Right lobe of liver (tissue), 6 donors: ENCODE measurements around the gene MTREX. TPM values are rescaled to one million over a fixed set of nuclear protein-coding genes. Genes with fewer than 3 reads are reported as not detected.
A peak's percentile ranks its signal among the peaks of the same experiment; 100 is the strongest.
"Not testable (repeated sequence)": the region's sequence is repeated elsewhere in the genome, so short reads cannot be mapped to it uniquely, and the experiment has no call there.

Source experiments
- ATAC-seq, 4 donors: fragments of 200-7000 bp; cut with Tn5 transposase; one replicate each; pipeline ENCODE4 v1.9.1; 2020; ENCODE audit warnings: mild to moderate bottlenecking in 4 of 4, moderate library complexity in 4 of 4
- DNase-seq, 3 donors: peaks; one replicate each; pipeline ENCODE4 v3.0.0-alpha.2; 2020
- H3K27ac ChIP-seq, 3 donors: fragments of 200-600 bp; one replicate each; pipeline ENCODE4 v1.8.0; 2022
- H3K27me3 ChIP-seq, 2 donors: fragments of 200-600 bp; one replicate each; pipeline ENCODE4 v1.8.0; 2022
- H3K36me3 ChIP-seq, 4 donors: fragments of 200-600 bp; sonication (generic) in 1 of 4; one replicate each; pipeline versions ENCODE4 v1.5.1 to v1.8.0; 2017 to 2022; ENCODE audit warnings: control low read depth in 1 of 4
- H3K4me1 ChIP-seq, 4 donors: fragments of 200-600 bp; sonication (generic) in 1 of 4; one replicate each; pipeline versions ENCODE4 v1.5.1 to v1.8.0; 2017 to 2022; ENCODE audit warnings: control low read depth in 1 of 4
- H3K4me3 ChIP-seq, 3 donors: fragments of 200-600 bp; one replicate each; pipeline ENCODE4 v1.8.0; 2022
- H3K9me3 ChIP-seq, 4 donors: fragments of 200-600 bp; sonication (generic) in 1 of 4; one replicate each; pipeline versions ENCODE4 v1.5.1 to v1.8.0; 2017 to 2022; ENCODE audit warnings: control low read depth in 1 of 4
- POLR2A ChIP-seq: fragments of 450-650 bp; IDR thresholded peaks from one replicate; pipeline ENCODE4 v1.6.1; 2017; ENCODE audit warnings: antibody characterized with exemption, mild to moderate bottlenecking
- WGBS: methylation state at CpG from one replicate; pipeline ENCODE4 v1.1.6; 2018; ENCODE audit warnings: low coverage, low lambda C conversion rate; ENCODE audit not compliant: insufficient coverage; ENCODE audit errors: missing lambda C conversion rate; 5-methylcytosine and 5-hydroxymethylcytosine counted together
- intact Hi-C, 2 donors: fragments of 100-400 bp; cut with DNase I; formaldehyde crosslinking; loops; one replicate each; pipeline versions ENCODE4 v1.11.2 to v1.14.1; 2022
- total RNA-seq, 6 experiments: library from RNA; depleted of rRNA in 2 of 6; stranded (reverse); fragments of >200 nt in 2 of 6; fragmentation: NEBNext Ultra II Directional in 3 of 6; extraction: Animal tissue kit (Norgen Biotek cat#: 25700) in 3 of 6; gene quantifications; one replicate each; pipeline versions ENCODE4 v1.1.0 to v1.2.4, GENCODE V29; 2016 to 2023
- TF ChIP-seq, protein P1 (sequence below), 4 donors: fragments of 200-600 bp in 3 of 4; fragments of 450-650 bp in 1 of 4; IDR thresholded peaks; one replicate each; pipeline versions ENCODE4 v1.5.1 to v1.8.0; 2016 to 2022; ENCODE audit warnings: antibody characterized with exemption in 4 of 4, mild to moderate bottlenecking in 2 of 4
- donor health status: DM: no; HTN: yes; CAD: no.
- donor health status: DM: no; HTN: no; CAD: no.
- donor health status: DM: no; HTN: no; CAD: no.
- donor health status: DM: no; HTN: yes; CAD: no.
- donor health status: DM: no; HTN: yes; CAD: no.

MTREX gene
- total RNA-seq, 6 experiments from 2014 or later = 24.7 to 42.4 (median 31.9) TPM

DNA sequence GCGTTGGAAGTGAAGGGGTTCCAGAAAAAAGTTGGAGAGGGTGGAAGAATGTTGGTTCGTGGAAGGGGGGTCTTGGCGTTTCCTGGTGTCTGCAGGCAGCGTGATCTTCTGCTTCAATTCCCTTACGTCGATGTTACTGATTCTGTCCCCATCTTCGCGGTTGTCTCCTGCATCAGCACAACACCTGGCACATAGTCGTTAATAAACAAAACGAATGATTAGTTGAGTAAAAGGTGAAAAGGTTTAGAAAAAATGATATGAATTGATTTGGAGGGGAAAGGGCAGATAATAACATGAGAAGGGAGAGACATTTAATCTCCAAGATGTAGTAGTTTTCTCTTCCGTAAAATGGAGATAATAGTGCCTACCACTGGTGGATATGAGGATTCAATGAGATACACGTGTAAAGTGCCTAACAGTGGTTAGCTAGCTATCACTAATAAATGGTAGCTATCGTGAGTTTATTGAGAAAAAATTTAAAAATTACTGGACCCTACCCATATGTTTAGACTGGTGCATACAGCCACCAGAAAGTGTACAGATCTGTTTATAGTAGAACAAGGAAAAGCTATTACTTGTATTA is 556 bp downstream of the MTREX start:
- Histone ChIP-seq H3K4me3 (peak overlapping the region; percentile 86 to 89 (median 88)), H3K27me3 (no peaks in the 10 kb centered on the region), H3K9me3 (no peaks in the 10 kb centered on the region), H3K27ac (peak overlapping the region; percentile 92 to 97 (median 92)), H3K4me1 (peaks cover 0 to 48% (median 5%) of the 10 kb centered on the region in 4 donors), H3K36me3 (no peaks in the 10 kb centered on the region)
- ATAC-seq (peak; percentile 17 to 23 (median 20)), DNase-seq (no peak)
- WGBS = under 1% methylated on average over 13 of the region's 13 CpGs
- TF ChIP-seq POLR2A = no peak
- TF ChIP-seq, protein P1, sequence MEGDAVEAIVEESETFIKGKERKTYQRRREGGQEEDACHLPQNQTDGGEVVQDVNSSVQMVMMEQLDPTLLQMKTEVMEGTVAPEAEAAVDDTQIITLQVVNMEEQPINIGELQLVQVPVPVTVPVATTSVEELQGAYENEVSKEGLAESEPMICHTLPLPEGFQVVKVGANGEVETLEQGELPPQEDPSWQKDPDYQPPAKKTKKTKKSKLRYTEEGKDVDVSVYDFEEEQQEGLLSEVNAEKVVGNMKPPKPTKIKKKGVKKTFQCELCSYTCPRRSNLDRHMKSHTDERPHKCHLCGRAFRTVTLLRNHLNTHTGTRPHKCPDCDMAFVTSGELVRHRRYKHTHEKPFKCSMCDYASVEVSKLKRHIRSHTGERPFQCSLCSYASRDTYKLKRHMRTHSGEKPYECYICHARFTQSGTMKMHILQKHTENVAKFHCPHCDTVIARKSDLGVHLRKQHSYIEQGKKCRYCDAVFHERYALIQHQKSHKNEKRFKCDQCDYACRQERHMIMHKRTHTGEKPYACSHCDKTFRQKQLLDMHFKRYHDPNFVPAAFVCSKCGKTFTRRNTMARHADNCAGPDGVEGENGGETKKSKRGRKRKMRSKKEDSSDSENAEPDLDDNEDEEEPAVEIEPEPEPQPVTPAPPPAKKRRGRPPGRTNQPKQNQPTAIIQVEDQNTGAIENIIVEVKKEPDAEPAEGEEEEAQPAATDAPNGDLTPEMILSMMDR (IDR thresholded peaks at IDR 0.05) = peak in 1 of 4 donors; percentile 23
- intact Hi-C loops = no loop called here

GRCh38 chr5:55313870-55314617 is 6.3 kb downstream of the MTREX start:
- H3K36me3 ChIP-seq = no peaks in the 10 kb centered on the region
- peak in 1 of 4 donors; percentile 18 for ATAC-seq
- WGBS = 54% methylated on average over 5 of the region's 5 CpGs
- TF ChIP-seq, protein P1 (IDR thresholded peaks at IDR 0.05) = no peak
- no peak for TF ChIP-seq POLR2A
- no peak for DNase-seq
- H3K4me3 ChIP-seq = no peak overlapping the region
- H3K4me1 ChIP-seq = peaks cover 0 to 16% (median 2%) of the 10 kb centered on the region in 4 donors
- H3K9me3 ChIP-seq = no peaks in the 10 kb centered on the region
- intact Hi-C loops = no loop called here
- H3K27ac ChIP-seq = no peak overlapping the region
- no peaks in the 10 kb centered on the region for H3K27me3 ChIP-seq

- Histone ChIP-seq H3K4me3 (no peak overlapping the region), H3K9me3 (no peaks in the 10 kb centered on the region), H3K4me1 (peaks cover 0 to 5% (median 0%) of the 10 kb centered on the region in 4 donors), H3K27ac (no peak overlapping the region), H3K27me3 (no peaks in the 10 kb centered on the region), H3K36me3 (no peaks in the 10 kb centered on the region)
- intact Hi-C loops = no loop called here
- DNase-seq (no peak), ATAC-seq (no peak)
- TF ChIP-seq, protein P1 (IDR thresholded peaks at IDR 0.05) = no peak
- no peak for TF ChIP-seq POLR2A
- 93% methylated on average over 2 of the region's 2 CpGs for WGBS
These were observed 8.5 kb downstream of the MTREX start for GRCh38 chr5:55316289-55316688.

DNA sequence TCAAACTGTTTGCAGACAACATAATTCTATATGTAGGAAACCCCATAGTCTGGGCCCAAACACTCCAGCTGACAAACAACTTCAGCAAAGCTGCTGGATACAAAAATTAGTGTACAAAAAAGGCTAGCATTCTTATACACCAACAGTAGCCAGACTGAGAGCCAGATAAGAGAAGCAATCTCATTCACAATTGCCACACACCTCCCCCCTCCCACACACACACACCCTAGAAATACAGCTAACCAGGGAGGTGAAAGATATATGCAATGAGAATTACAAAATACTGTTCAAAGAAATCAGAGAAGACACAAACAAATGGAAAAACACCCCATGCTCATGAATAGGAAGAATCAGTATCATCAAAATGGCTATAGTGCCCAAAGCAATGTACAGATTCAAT is 9.0 kb downstream of the MTREX start:
- TF ChIP-seq POLR2A = no peak
- TF ChIP-seq, protein P1 (IDR thresholded peaks at IDR 0.05) = no peak
- intact Hi-C loops = no loop called here
- ATAC-seq (no peak), DNase-seq (no peak)
- Histone ChIP-seq H3K4me3 (no peak overlapping the region), H3K9me3 (no peaks in the 10 kb centered on the region), H3K27ac (no peak overlapping the region), H3K36me3 (no peaks in the 10 kb centered on the region), H3K4me1 (peaks cover 0 to 5% (median 0%) of the 10 kb centered on the region in 4 donors), H3K27me3 (no peaks in the 10 kb centered on the region)

DNA sequence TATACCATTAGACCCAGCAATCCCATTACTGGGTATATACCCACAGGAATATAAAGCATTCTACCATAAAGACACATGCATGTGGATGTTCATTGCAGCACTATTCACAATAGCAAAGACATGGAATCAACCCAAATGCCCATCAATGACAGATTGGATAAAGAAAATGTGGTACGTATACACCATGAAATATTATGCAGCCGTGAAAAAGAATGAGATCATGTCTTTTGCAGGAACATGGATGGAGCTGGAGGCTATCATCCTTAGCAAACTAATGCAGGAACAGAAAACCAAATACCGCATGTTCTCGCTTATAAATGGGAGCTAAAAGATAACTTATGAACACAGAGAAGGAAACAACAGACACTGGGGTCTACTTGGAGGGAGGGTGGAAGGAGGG is 10.4 kb downstream of the MTREX start:
- H3K9me3 ChIP-seq, DNase-seq, ATAC-seq, H3K4me3 ChIP-seq, H3K27ac ChIP-seq, H3K27me3 ChIP-seq, H3K4me1 ChIP-seq, H3K36me3 ChIP-seq, intact Hi-C loops: not testable (repeated sequence)
- WGBS = 97% methylated on average over 4 of the region's 4 CpGs
